H1 (cell line): ENCODE data around the gene CDHR2. TPM values are rescaled to one million over a fixed set of nuclear protein-coding genes. Genes with fewer than 3 reads are reported as not detected.

Experiments used
- BRCA1 ChIP-seq: IDR thresholded peaks from 2 replicates; pipeline ENCODE4 v1.6.1; 2012; ENCODE audit warnings: low read depth, low read length, improper control_type of control experiment
- GABPA ChIP-seq: IDR thresholded peaks from 2 replicates; pipeline ENCODE4 v1.6.1; 2011; ENCODE audit warnings: mild to moderate bottlenecking, low read length, moderate library complexity, borderline replicate concordance; ENCODE audit not compliant: insufficient read depth
- GTF2F1 ChIP-seq: IDR thresholded peaks from 2 replicates; pipeline ENCODE4 v1.6.1; 2012; ENCODE audit warnings: low read depth, low read length, improper control_type of control experiment, borderline replicate concordance
- PHF8 ChIP-seq: fragments of 200-600 bp; sonication (generic); conservative IDR thresholded peaks from 2 replicates; pipeline ENCODE4 v1.7.1; 2012; ENCODE audit warnings: low read depth, mild to moderate bottlenecking, inconsistent platforms, low read length, moderate library complexity
- RNF2 ChIP-seq: fragments of 200-900, 300-1000 bp; sonication (generic); IDR thresholded peaks from 2 replicates; pipeline ENCODE4 v1.7.1; 2016; ENCODE audit warnings: borderline replicate concordance, low read depth, mild to moderate bottlenecking, antibody characterized with exemption, low read length; ENCODE audit not compliant: poor library complexity, severe bottlenecking; ENCODE audit errors: missing control alignments
- RXRA ChIP-seq: IDR thresholded peaks from 2 replicates; pipeline ENCODE4 v1.6.1; 2011; ENCODE audit warnings: low read depth, mild to moderate bottlenecking, low read length, moderate library complexity; ENCODE audit not compliant: insufficient read depth
- TAF1 ChIP-seq: IDR thresholded peaks from 2 replicates; pipeline ENCODE4 v1.6.1; 2011; ENCODE audit warnings: mild to moderate bottlenecking, low read depth, low read length
- TBP ChIP-seq: IDR thresholded peaks from 2 replicates; pipeline ENCODE4 v1.6.1; 2011; ENCODE audit warnings: low read depth, low read length, improper control_type of control experiment
- polyA plus RNA-seq, 7 experiments: library from polyadenylated mRNA; depleted of rRNA in 3 of 7; stranded (reverse) in 5 of 7; unstranded in 2 of 7; fragments of >200 nt in 5 of 7; fragments of 200-250 nt in 2 of 7; gene quantifications; 1 replicate in 5 of 7; 2 replicates in 1 of 7; 4 replicates in 1 of 7; pipeline versions ENCODE4 v1.2.1 to v1.2.3, GENCODE V29; 2011 to 2013; ENCODE audit warnings: missing spikeins in 2 of 7, mixed read lengths in 2 of 7
- total RNA-seq: library from RNA; stranded (reverse); fragmentation: NEBNext Ultra II Directional; extraction: Animal tissue kit (Norgen Biotek cat#: 25700); gene quantifications from 2 replicates; pipeline ENCODE4 v1.2.1, GENCODE V29; 2021
- TF ChIP-seq, protein P1 (sequence below): fragments of 300-600 bp; sonication (generic); IDR thresholded peaks from 2 replicates; pipeline ENCODE4 v1.7.1; 2012; ENCODE audit warnings: low read length, moderate library complexity, mild to moderate bottlenecking, inconsistent platforms; ENCODE audit not compliant: insufficient replicate concordance

CDHR2 gene
- total and polyA plus RNA-seq, 2 of the 8 experiments (the other 6 are each of a cell fraction or from before 2014, with no cell fraction given) = 0.02 to 0.43 TPM

DNA sequence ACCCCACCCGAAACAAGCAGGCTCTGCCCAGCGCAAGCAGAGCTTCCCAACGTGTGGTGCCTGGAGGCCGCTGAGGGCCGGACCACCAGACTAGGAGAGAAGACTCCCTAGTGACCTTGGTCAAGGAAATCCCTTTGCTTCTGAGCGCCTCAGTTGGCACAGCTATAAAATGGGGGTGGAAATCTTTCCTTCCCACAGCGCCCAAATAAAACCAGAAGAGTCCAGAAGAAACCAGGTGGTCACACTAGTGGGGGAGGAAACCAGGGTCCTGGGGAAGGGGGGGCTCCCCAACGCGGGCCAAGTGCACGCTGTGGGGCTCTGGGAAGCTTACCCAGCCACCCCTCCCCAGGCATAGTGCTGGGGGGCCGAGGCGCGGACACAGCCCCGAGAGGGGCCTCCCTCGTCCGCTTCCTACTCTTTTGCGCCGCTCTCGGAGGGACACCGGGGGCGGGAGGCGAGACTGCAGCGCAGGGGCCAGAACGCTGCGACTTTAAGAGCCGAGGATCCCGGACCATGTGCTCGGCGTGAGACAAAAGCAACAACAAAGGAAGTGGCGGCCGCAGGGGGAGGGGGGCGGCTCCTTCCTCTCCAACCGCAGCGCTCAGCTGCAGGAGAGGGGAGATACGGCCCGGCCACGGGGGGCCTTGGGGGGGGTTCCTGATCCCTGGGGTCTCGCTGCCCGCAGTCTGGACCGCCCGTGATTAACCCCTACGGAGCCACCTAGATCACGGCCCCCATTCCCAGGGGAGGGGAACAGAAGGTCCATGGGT, 12.8 kb upstream of the CDHR2 start (continued):
- TF ChIP-seq, protein P1, sequence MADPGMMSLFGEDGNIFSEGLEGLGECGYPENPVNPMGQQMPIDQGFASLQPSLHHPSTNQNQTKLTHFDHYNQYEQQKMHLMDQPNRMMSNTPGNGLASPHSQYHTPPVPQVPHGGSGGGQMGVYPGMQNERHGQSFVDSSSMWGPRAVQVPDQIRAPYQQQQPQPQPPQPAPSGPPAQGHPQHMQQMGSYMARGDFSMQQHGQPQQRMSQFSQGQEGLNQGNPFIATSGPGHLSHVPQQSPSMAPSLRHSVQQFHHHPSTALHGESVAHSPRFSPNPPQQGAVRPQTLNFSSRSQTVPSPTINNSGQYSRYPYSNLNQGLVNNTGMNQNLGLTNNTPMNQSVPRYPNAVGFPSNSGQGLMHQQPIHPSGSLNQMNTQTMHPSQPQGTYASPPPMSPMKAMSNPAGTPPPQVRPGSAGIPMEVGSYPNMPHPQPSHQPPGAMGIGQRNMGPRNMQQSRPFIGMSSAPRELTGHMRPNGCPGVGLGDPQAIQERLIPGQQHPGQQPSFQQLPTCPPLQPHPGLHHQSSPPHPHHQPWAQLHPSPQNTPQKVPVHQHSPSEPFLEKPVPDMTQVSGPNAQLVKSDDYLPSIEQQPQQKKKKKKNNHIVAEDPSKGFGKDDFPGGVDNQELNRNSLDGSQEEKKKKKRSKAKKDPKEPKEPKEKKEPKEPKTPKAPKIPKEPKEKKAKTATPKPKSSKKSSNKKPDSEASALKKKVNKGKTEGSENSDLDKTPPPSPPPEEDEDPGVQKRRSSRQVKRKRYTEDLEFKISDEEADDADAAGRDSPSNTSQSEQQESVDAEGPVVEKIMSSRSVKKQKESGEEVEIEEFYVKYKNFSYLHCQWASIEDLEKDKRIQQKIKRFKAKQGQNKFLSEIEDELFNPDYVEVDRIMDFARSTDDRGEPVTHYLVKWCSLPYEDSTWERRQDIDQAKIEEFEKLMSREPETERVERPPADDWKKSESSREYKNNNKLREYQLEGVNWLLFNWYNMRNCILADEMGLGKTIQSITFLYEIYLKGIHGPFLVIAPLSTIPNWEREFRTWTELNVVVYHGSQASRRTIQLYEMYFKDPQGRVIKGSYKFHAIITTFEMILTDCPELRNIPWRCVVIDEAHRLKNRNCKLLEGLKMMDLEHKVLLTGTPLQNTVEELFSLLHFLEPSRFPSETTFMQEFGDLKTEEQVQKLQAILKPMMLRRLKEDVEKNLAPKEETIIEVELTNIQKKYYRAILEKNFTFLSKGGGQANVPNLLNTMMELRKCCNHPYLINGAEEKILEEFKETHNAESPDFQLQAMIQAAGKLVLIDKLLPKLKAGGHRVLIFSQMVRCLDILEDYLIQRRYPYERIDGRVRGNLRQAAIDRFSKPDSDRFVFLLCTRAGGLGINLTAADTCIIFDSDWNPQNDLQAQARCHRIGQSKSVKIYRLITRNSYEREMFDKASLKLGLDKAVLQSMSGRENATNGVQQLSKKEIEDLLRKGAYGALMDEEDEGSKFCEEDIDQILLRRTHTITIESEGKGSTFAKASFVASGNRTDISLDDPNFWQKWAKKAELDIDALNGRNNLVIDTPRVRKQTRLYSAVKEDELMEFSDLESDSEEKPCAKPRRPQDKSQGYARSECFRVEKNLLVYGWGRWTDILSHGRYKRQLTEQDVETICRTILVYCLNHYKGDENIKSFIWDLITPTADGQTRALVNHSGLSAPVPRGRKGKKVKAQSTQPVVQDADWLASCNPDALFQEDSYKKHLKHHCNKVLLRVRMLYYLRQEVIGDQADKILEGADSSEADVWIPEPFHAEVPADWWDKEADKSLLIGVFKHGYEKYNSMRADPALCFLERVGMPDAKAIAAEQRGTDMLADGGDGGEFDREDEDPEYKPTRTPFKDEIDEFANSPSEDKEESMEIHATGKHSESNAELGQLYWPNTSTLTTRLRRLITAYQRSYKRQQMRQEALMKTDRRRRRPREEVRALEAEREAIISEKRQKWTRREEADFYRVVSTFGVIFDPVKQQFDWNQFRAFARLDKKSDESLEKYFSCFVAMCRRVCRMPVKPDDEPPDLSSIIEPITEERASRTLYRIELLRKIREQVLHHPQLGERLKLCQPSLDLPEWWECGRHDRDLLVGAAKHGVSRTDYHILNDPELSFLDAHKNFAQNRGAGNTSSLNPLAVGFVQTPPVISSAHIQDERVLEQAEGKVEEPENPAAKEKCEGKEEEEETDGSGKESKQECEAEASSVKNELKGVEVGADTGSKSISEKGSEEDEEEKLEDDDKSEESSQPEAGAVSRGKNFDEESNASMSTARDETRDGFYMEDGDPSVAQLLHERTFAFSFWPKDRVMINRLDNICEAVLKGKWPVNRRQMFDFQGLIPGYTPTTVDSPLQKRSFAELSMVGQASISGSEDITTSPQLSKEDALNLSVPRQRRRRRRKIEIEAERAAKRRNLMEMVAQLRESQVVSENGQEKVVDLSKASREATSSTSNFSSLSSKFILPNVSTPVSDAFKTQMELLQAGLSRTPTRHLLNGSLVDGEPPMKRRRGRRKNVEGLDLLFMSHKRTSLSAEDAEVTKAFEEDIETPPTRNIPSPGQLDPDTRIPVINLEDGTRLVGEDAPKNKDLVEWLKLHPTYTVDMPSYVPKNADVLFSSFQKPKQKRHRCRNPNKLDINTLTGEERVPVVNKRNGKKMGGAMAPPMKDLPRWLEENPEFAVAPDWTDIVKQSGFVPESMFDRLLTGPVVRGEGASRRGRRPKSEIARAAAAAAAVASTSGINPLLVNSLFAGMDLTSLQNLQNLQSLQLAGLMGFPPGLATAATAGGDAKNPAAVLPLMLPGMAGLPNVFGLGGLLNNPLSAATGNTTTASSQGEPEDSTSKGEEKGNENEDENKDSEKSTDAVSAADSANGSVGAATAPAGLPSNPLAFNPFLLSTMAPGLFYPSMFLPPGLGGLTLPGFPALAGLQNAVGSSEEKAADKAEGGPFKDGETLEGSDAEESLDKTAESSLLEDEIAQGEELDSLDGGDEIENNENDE = no peak
- TF ChIP-seq PHF8 = peak; percentile 45; the same call in 1 of the 2 replicates
- TF ChIP-seq RNF2 = no peak
- TF ChIP-seq GTF2F1 = no peak
- no peak for TF ChIP-seq GABPA
- TF ChIP-seq TBP = peak; percentile 47; the same call in 1 of the 2 replicates
- TF ChIP-seq TAF1 = peak; percentile 73; the same call in 1 of the 2 replicates
- TF ChIP-seq BRCA1 = no peak
- TF ChIP-seq RXRA = no peak
